ENCODE results near the gene MYO5C. TPM values are rescaled to one million over a fixed set of nuclear protein-coding genes. Genes with fewer than 3 reads are reported as not detected.
A peak's percentile ranks its signal among the peaks of the same experiment; 100 is the strongest.

Gene MYO5C
- total and polyA plus RNA-seq, 4 experiments from 2014 or later, result 0.19 to 0.29 (median 0.29) TPM; not detected in 1

DNA sequence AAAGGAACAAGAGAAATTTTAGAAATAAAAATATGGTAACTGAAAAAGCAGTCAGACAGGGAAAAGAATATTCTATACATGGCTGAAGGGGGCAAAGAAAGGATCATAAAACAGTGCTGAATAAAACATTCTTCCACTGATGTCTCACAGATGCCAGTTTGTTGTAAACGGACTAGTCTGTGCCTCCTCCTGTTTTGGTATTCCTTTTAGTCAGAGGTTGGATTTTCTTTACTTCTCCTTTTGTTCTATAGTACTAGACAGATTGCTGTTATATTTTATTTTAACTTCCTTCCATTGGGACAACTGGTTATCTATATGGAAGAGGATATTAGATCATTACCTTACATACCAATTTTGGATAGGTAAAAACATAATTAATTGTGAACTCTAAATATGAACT is 88.4 kb downstream of the MYO5C start:
- Mint-ChIP-seq H3K36me3 (no peaks in the 10 kb centered on the region), H3K27me3 (no peaks in the 10 kb centered on the region), H3K4me3 (no peak overlapping the region), H3K27ac (no peak overlapping the region), H3K9me3 (peaks cover 0 to 2% (median 0%) of the 10 kb centered on the region in 8 donors), H3K4me1 (peaks cover 0 to 4% (median 1%) of the 10 kb centered on the region in 4 donors)
- Histone ChIP-seq H3K4me1 (ENCODE audit: insufficient read depth, low read length) (no peaks in the 10 kb centered on the region), H3K4me3 (ENCODE audit: low read length in 2 of 2) (no peak overlapping the region), H3K27me3 (ENCODE audit: insufficient read depth, low read length) (no peaks in the 10 kb centered on the region), H3K36me3 (ENCODE audit: insufficient read depth, low read length) (no peaks in the 10 kb centered on the region), H3K27ac (ENCODE audit: low read depth, low read length) (no peak overlapping the region), H3K9me3 (ENCODE audit: control insufficient read depth in 1 of 2, low read length in 2 of 2) (no peaks in the 10 kb centered on the region)
- ChIA-PET CTCF (ENCODE audit: partially characterized antibody) (interaction anchor here (1.1 to 3.3 kb wide), 6 partner anchors 21 to 49 kb away, joined by 3 to 38 read pairs (median 16); no protein-coding TSS in a partner anchor), POLR2A (ENCODE audit: partially characterized antibody) (no interaction called here)
- no peak for DNase-seq
- intact Hi-C loops (cut with micrococcal nuclease), result loop anchor here (5.0 kb wide), 2 partner anchors 130 to 320 kb away; no protein-coding TSS in a partner anchor

DNA sequence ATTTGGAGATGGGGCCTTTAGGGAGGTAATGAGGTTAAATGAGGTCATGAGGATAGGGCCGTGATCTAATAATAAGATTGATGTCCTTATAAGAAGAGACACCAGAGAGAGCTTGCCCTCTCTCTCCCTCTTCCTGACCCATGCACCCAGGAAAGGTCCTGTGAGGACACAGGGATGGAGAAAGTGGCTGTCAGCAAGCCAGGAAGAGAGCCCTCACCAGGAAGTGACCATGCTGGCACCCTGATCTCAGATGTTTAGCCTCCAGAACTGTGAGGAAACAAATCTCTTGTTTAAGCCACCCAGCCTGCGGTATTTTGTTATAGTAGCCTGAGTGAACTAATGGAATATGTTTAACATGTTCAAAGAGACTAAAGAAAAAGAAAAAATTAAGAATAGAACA is 89.2 kb downstream of the MYO5C start:
- H3K9me3 ChIP-seq (ENCODE audit: control insufficient read depth in 1 of 2, low read length in 2 of 2), result no peaks in the 10 kb centered on the region
- CTCF ChIA-PET (ENCODE audit: partially characterized antibody), result interaction anchor here (1.0 to 1.7 kb wide), 2 partner anchors 19 to 29 kb away, joined by 4 to 5 read pairs; no protein-coding TSS in a partner anchor
- H3K27me3 ChIP-seq (ENCODE audit: insufficient read depth, low read length), result no peaks in the 10 kb centered on the region
- Mint-ChIP-seq H3K4me1 (peaks cover 0 to 4% (median 1%) of the 10 kb centered on the region in 4 donors), H3K27ac (peak overlapping the region in 1 of 7 donors; percentile 51), H3K27me3 (no peaks in the 10 kb centered on the region), H3K9me3 (no peaks in the 10 kb centered on the region), H3K36me3 (no peaks in the 10 kb centered on the region), H3K4me3 (no peak overlapping the region)
- POLR2A ChIA-PET (ENCODE audit: partially characterized antibody), result no interaction called here
- no peaks in the 10 kb centered on the region for H3K4me1 ChIP-seq (ENCODE audit: insufficient read depth, low read length)
- intact Hi-C loops (cut with micrococcal nuclease), result loop anchor here (5.0 kb wide), 2 partner anchors 129 to 319 kb away; no protein-coding TSS in a partner anchor
- H3K4me3 ChIP-seq (ENCODE audit: low read length in 2 of 2), result no peak overlapping the region
- DNase-seq, result no peak
- no peaks in the 10 kb centered on the region for H3K36me3 ChIP-seq (ENCODE audit: insufficient read depth, low read length)
- no peak overlapping the region for H3K27ac ChIP-seq (ENCODE audit: low read depth, low read length)

GRCh38 chr15:52204657-52205056 is 90.9 kb downstream of the MYO5C start:
- no peak overlapping the region for H3K27ac Mint-ChIP-seq
- no peak for DNase-seq
- CTCF ChIA-PET (ENCODE audit: partially characterized antibody), result interaction anchor here (1.3 kb wide), 1 partner anchor 23 kb away, joined by 3 read pairs; no protein-coding TSS in a partner anchor
- peaks cover 0 to 4% (median 1%) of the 10 kb centered on the region in 4 donors for H3K4me1 Mint-ChIP-seq
- no peaks in the 10 kb centered on the region for H3K36me3 Mint-ChIP-seq
- H3K27ac ChIP-seq (ENCODE audit: low read depth, low read length), result no peak overlapping the region
- no peak overlapping the region for H3K4me3 Mint-ChIP-seq
- H3K36me3 ChIP-seq (ENCODE audit: insufficient read depth, low read length), result no peaks in the 10 kb centered on the region
- no peak overlapping the region for H3K4me3 ChIP-seq (ENCODE audit: low read length in 2 of 2)
- POLR2A ChIA-PET (ENCODE audit: partially characterized antibody), result no interaction called here
- no peaks in the 10 kb centered on the region for H3K9me3 ChIP-seq (ENCODE audit: control insufficient read depth in 1 of 2, low read length in 2 of 2)
- no peaks in the 10 kb centered on the region for H3K27me3 Mint-ChIP-seq
- H3K4me1 ChIP-seq (ENCODE audit: insufficient read depth, low read length), result no peaks in the 10 kb centered on the region
- H3K9me3 Mint-ChIP-seq, result no peaks in the 10 kb centered on the region
- no peaks in the 10 kb centered on the region for H3K27me3 ChIP-seq (ENCODE audit: insufficient read depth, low read length)
- intact Hi-C loops (cut with micrococcal nuclease), result loop anchor here (5.0 kb wide), 2 partner anchors 127 to 317 kb away; no protein-coding TSS in a partner anchor

DNA sequence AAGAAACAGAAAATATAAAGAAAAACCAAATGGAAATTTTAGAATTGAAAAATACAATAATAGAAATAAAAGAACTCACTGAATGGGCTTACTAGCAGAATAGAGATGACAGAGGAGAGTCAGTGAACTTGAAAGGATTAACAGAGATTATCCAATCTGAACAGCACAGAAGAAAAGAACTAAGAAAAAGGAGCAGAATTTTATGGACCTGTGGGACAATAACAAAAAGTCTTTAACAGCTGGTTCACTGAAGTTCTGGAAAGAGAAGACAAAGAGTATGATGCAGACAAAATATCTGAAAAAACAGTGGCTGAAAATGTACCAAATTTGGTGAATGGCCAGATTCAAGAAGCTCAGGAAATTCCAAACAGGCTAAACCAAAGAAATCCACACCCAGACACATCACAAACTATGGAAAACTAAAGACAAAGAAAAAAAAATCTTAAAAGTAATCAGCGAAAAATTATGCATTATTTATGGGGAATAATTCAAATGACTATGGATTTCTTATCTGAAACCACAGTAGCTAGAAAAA is 94.7 kb downstream of the MYO5C start:
- Histone ChIP-seq H3K9me3 (ENCODE audit: control insufficient read depth in 1 of 2, low read length in 2 of 2) (no peaks in the 10 kb centered on the region), H3K4me1 (ENCODE audit: insufficient read depth, low read length) (no peaks in the 10 kb centered on the region), H3K27ac (ENCODE audit: low read depth, low read length) (no peak overlapping the region), H3K4me3 (ENCODE audit: low read length in 2 of 2) (no peak overlapping the region), H3K27me3 (ENCODE audit: insufficient read depth, low read length) (no peaks in the 10 kb centered on the region), H3K36me3 (ENCODE audit: insufficient read depth, low read length) (no peaks in the 10 kb centered on the region)
- no peak for DNase-seq
- Mint-ChIP-seq H3K27ac (no peak overlapping the region), H3K9me3 (no peaks in the 10 kb centered on the region), H3K4me3 (no peak overlapping the region), H3K4me1 (no peaks in the 10 kb centered on the region), H3K27me3 (no peaks in the 10 kb centered on the region), H3K36me3 (no peaks in the 10 kb centered on the region)
- intact Hi-C loops (cut with micrococcal nuclease), result no loop called here
- POLR2A ChIA-PET (ENCODE audit: partially characterized antibody), result interaction anchor here (0.7 to 1.4 kb wide), 2 partner anchors 14 to 21 kb away, joined by 3 to 5 read pairs; no protein-coding TSS in a partner anchor
- CTCF ChIA-PET (ENCODE audit: partially characterized antibody), result interaction anchor here (3.4 kb wide), 1 partner anchor 8 kb away, joined by 12 read pairs; no protein-coding TSS in a partner anchor

GRCh38 chr15:52199271-52199670 is 96.3 kb downstream of the MYO5C start:
- CTCF ChIA-PET (ENCODE audit: partially characterized antibody), result interaction anchor here (0.6 to 3.4 kb wide), 3 partner anchors 9 to 29 kb away, joined by 3 to 12 read pairs (median 6); no protein-coding TSS in a partner anchor
- no peaks in the 10 kb centered on the region for H3K27me3 Mint-ChIP-seq
- H3K27ac Mint-ChIP-seq, result no peak overlapping the region
- no peaks in the 10 kb centered on the region for H3K36me3 ChIP-seq (ENCODE audit: insufficient read depth, low read length)
- H3K36me3 Mint-ChIP-seq, result no peaks in the 10 kb centered on the region
- no peak overlapping the region for H3K27ac ChIP-seq (ENCODE audit: low read depth, low read length)
- H3K4me1 Mint-ChIP-seq, result no peaks in the 10 kb centered on the region
- POLR2A ChIA-PET (ENCODE audit: partially characterized antibody), result interaction anchor here (1.4 kb wide), 1 partner anchor 20 kb away, joined by 5 read pairs; no protein-coding TSS in a partner anchor
- no peaks in the 10 kb centered on the region for H3K27me3 ChIP-seq (ENCODE audit: insufficient read depth, low read length)
- DNase-seq, result no peak
- no peak overlapping the region for H3K4me3 Mint-ChIP-seq
- intact Hi-C loops (cut with micrococcal nuclease), result no loop called here
- no peaks in the 10 kb centered on the region for H3K9me3 ChIP-seq (ENCODE audit: control insufficient read depth in 1 of 2, low read length in 2 of 2)
- no peaks in the 10 kb centered on the region for H3K9me3 Mint-ChIP-seq
- H3K4me1 ChIP-seq (ENCODE audit: insufficient read depth, low read length), result no peaks in the 10 kb centered on the region
- H3K4me3 ChIP-seq (ENCODE audit: low read length in 2 of 2), result no peak overlapping the region

GRCh38 chr15:52196891-52197290 is 98.7 kb downstream of the MYO5C start:
- Histone ChIP-seq H3K36me3 (ENCODE audit: insufficient read depth, low read length) (no peaks in the 10 kb centered on the region), H3K9me3 (ENCODE audit: control insufficient read depth in 1 of 2, low read length in 2 of 2) (no peaks in the 10 kb centered on the region), H3K4me1 (ENCODE audit: insufficient read depth, low read length) (no peaks in the 10 kb centered on the region), H3K27me3 (ENCODE audit: insufficient read depth, low read length) (no peaks in the 10 kb centered on the region), H3K4me3 (ENCODE audit: low read length in 2 of 2) (no peak overlapping the region), H3K27ac (ENCODE audit: low read depth, low read length) (no peak overlapping the region)
- no peak overlapping the region for H3K27ac Mint-ChIP-seq
- CTCF ChIA-PET (ENCODE audit: partially characterized antibody), result interaction anchor here (1.4 kb wide), 1 partner anchor 12 kb away, joined by 9 read pairs; no protein-coding TSS in a partner anchor
- H3K4me1 Mint-ChIP-seq, result no peaks in the 10 kb centered on the region
- H3K36me3 Mint-ChIP-seq, result no peaks in the 10 kb centered on the region
- no peaks in the 10 kb centered on the region for H3K9me3 Mint-ChIP-seq
- no peak overlapping the region for H3K4me3 Mint-ChIP-seq
- intact Hi-C loops (cut with micrococcal nuclease), result no loop called here
- no peaks in the 10 kb centered on the region for H3K27me3 Mint-ChIP-seq
- no peak for DNase-seq
- POLR2A ChIA-PET (ENCODE audit: partially characterized antibody), result no interaction called here

DNA sequence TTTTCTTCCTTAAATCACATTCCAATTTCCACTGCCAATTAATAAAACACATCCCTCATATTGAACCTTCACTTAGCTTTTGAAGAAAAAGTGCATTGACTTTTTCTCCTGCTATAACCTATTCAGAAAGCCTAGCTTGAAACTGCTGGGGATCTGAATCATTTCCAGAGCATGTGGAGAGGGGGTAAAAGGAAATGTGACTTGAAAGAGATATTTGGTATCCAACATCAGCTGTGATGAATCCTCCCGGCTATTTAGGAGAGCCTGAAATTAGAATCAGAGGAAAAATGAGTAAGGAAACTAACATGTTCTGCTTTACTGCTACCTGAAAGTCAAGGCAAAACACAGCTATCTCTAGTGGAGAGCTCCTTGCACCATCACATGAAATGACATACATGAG is 101.8 kb downstream of the MYO5C start:
- H3K4me3 Mint-ChIP-seq, result no peak overlapping the region
- intact Hi-C loops (cut with micrococcal nuclease), result no loop called here

More for the DNA sequence above, 101.8 kb downstream of the MYO5C start:
- H3K9me3 Mint-ChIP-seq, result peaks cover 0 to 1% (median 0%) of the 10 kb centered on the region in 8 donors
- no peaks in the 10 kb centered on the region for H3K36me3 Mint-ChIP-seq
- POLR2A ChIA-PET (ENCODE audit: partially characterized antibody), result interaction anchor here (1.0 to 1.3 kb wide), 2 partner anchors 13 to 15 kb away, joined by 3 to 6 read pairs; no protein-coding TSS in a partner anchor
- peaks cover 0 to 2% of the 10 kb centered on the region in 2 donors for H3K27me3 Mint-ChIP-seq
- no peaks in the 10 kb centered on the region for H3K36me3 ChIP-seq (ENCODE audit: insufficient read depth, low read length)
- no peak overlapping the region for H3K27ac Mint-ChIP-seq
- H3K9me3 ChIP-seq (ENCODE audit: control insufficient read depth in 1 of 2, low read length in 2 of 2), result no peaks in the 10 kb centered on the region
- no peak overlapping the region for H3K4me3 ChIP-seq (ENCODE audit: low read length in 2 of 2)
- no peaks in the 10 kb centered on the region for H3K4me1 ChIP-seq (ENCODE audit: insufficient read depth, low read length)
- no peak for DNase-seq
- H3K27ac ChIP-seq (ENCODE audit: low read depth, low read length), result no peak overlapping the region
- CTCF ChIA-PET (ENCODE audit: partially characterized antibody), result interaction anchor here (0.8 to 2.7 kb wide), 5 partner anchors 9 to 305 kb away, joined by 3 to 13 read pairs (median 4); no protein-coding TSS in a partner anchor
- H3K27me3 ChIP-seq (ENCODE audit: insufficient read depth, low read length), result no peaks in the 10 kb centered on the region
- H3K4me1 Mint-ChIP-seq, result no peaks in the 10 kb centered on the region
